Psoas muscle (tissue), 8 donors: ENCODE results near the gene TAF3. TPM values are rescaled to one million over a fixed set of nuclear protein-coding genes. Genes with fewer than 3 reads are reported as not detected.

ENCODE experiments used
- ATAC-seq, 4 donors: fragments of 200-7000 bp; cut with Tn5 transposase; one replicate each; pipeline ENCODE4 v1.9.1; 2020; ENCODE audit warnings: moderate library complexity in 3 of 4, mild to moderate bottlenecking in 2 of 4
- DNase-seq, 2 donors: peaks; one replicate each; pipeline ENCODE4 v3.0.0-alpha.2; 2020
- H3K27ac ChIP-seq: fragments of 200-600 bp; one replicate; pipeline ENCODE4 v1.8.0; 2022
- H3K27me3 ChIP-seq, 3 donors: fragments of 200-600 bp in 1 of 3; one replicate each; pipeline versions ENCODE4 v1.6.1 to v1.8.0; 2013 to 2022; ENCODE audit warnings: low read length in 2 of 3, mild to moderate bottlenecking in 2 of 3, moderate library complexity in 1 of 3; ENCODE audit not compliant: insufficient read depth in 3 of 3
- H3K36me3 ChIP-seq, 2 donors: fragments of 200-600 bp in 1 of 2; one replicate each; pipeline versions ENCODE4 v1.6.1 to v1.8.0; 2013 to 2022; ENCODE audit warnings: low read depth in 1 of 2, mild to moderate bottlenecking in 1 of 2, moderate library complexity in 1 of 2; ENCODE audit not compliant: insufficient read depth in 1 of 2
- H3K4me1 ChIP-seq: fragments of 200-600 bp; one replicate; pipeline ENCODE4 v1.8.0; 2022
- H3K4me3 ChIP-seq: fragments of 200-600 bp; one replicate; pipeline ENCODE4 v1.8.0; 2022; ENCODE audit warnings: mild to moderate bottlenecking
- H3K9me3 ChIP-seq: fragments of 200-600 bp; one replicate; pipeline ENCODE4 v1.8.0; 2022
- CTCF ChIP-seq: fragments of 200-600 bp; IDR thresholded peaks from one replicate; pipeline ENCODE4 v1.8.0; 2022; ENCODE audit warnings: antibody characterized with exemption
- WGBS, 3 donors: extraction: QIAGEN DNeasy Blood & Tissue Kit; methylation state at CpG; one replicate each; pipeline versions ENCODE4 v1.1.6 to v1.1.7; 2013; 5-methylcytosine and 5-hydroxymethylcytosine counted together
- intact Hi-C, 2 donors: fragments of 100-400 bp; cut with DNase I; formaldehyde crosslinking; loops; one replicate each; pipeline versions ENCODE4 v1.11.0 to v1.14.2; 2022
- polyA plus RNA-seq, 3 donors: library from polyadenylated mRNA; stranded (reverse); fragments of 200-250 nt; gene quantifications; one replicate each; pipeline ENCODE4 v1.2.3, GENCODE V29; 2013
- total RNA-seq, 4 donors: library from RNA; stranded (reverse); fragmentation: NEBNext Ultra II Directional in 2 of 4; extraction: Animal tissue kit (Norgen Biotek cat#: 25700) in 2 of 4; gene quantifications; one replicate each; pipeline versions ENCODE4 v1.2.1 to v1.2.4, GENCODE V29; 2021 to 2023
- donor health status: healthy with polysubstance abuse.
- donor health status: DM: no; HTN: no; CAD: no; lungs with moderate emphysema.
- donor health status: Bipolar disorder and iron deficiency.
- donor health status: healthy.
- donor health status: DM: yes; HTN: yes; CAD: no.
- donor health status: DM: no; HTN: no; CAD: no.
- donor health status: DM: no; HTN: no; CAD: no.
- donor health status: DM: yes; HTN: yes; CAD: no.

The TAF3 gene
- total and polyA plus RNA-seq, 7 donors = 4.6 to 21.5 (median 13.0) TPM

- 93 to 98% (median 96%) methylated on average over 2 of the region's 2 CpGs for WGBS, 3 donors
Measured at GRCh38 chr10:7988989-7989388, 170.7 kb downstream of the TAF3 start.

GRCh38 chr10:7998831-7999230 is 180.5 kb downstream of the TAF3 start:
- Histone ChIP-seq H3K36me3 (no peaks in the 10 kb centered on the region), H3K27me3 (no peaks in the 10 kb centered on the region), H3K4me1 (no peaks in the 10 kb centered on the region), H3K9me3 (peaks cover 12% of the 10 kb centered on the region), H3K27ac (no peak overlapping the region), H3K4me3 (no peak overlapping the region)
- intact Hi-C loops = no loop called here
- TF ChIP-seq CTCF = no peak
- ATAC-seq (no peak), DNase-seq (no peak)
- WGBS, 3 donors = 94 to 97% (median 95%) methylated on average over 1 of the region's 1 CpG

More at GRCh38 chr10:7988989-7989388, 170.7 kb downstream of the TAF3 start:
- Histone ChIP-seq H3K4me1 (no peaks in the 10 kb centered on the region), H3K4me3 (no peak overlapping the region), H3K27ac (no peak overlapping the region), H3K27me3 (no peaks in the 10 kb centered on the region), H3K9me3 (no peaks in the 10 kb centered on the region), H3K36me3 (no peaks in the 10 kb centered on the region)
- DNase-seq (no peak), ATAC-seq (no peak)
- intact Hi-C loops = no loop called here
- no peak for TF ChIP-seq CTCF

- intact Hi-C loops = no loop called here
- H3K4me3 ChIP-seq = no peak overlapping the region
- no peaks in the 10 kb centered on the region for H3K4me1 ChIP-seq
- no peaks in the 10 kb centered on the region for H3K27me3 ChIP-seq
- 49 to 95% (median 72%) methylated on average over 2 of the region's 2 CpGs for WGBS, 3 donors
- ATAC-seq (no peak), DNase-seq (no peak)
- TF ChIP-seq CTCF = no peak
- peaks cover 19% of the 10 kb centered on the region for H3K9me3 ChIP-seq
- H3K27ac ChIP-seq = no peak overlapping the region
- H3K36me3 ChIP-seq = peaks cover 0 to 5% of the 10 kb centered on the region in 2 donors
Measured at GRCh38 chr10:8004469-8005000, 186.2 kb downstream of the TAF3 start.

- Histone ChIP-seq H3K4me3 (no peak overlapping the region), H3K36me3 (peaks cover 0 to 24% of the 10 kb centered on the region in 2 donors), H3K27me3 (no peaks in the 10 kb centered on the region), H3K27ac (no peak overlapping the region), H3K9me3 (peaks cover 19% of the 10 kb centered on the region), H3K4me1 (no peaks in the 10 kb centered on the region)
- WGBS, 3 donors = 85 to 94% (median 92%) methylated on average over 10 of the region's 10 CpGs
- TF ChIP-seq CTCF = no peak
- DNase-seq (no peak), ATAC-seq (no peak)
- intact Hi-C loops = no loop called here
Measured at GRCh38 chr10:8006274-8006999, 188.1 kb downstream of the TAF3 start.
